HCT116 (cell line): ENCODE data around the gene PACRG. TPM values are rescaled to one million over a fixed set of nuclear protein-coding genes. Genes with fewer than 3 reads are reported as not detected.

Experiments
- ATAC-seq: fragments of 200-7000 bp; cut with Tn5 transposase; 2 replicates; pipeline ENCODE4 v1.9.1; 2020; ENCODE audit warnings: mild to moderate bottlenecking, moderate library complexity
- BruUV-seq: library from RNA; stranded (reverse); fragments of 400-500 nt; replicated peaks from 2 replicates; lab custom pipeline; 2021; lab: Mats Ljungman, UMichigan
- CTCF ChIA-PET: fragments of 300-600 bp; sonication (Branson Sonifier 250); formaldehyde crosslinking; loops from one replicate; lab custom pipeline; 2021; ENCODE audit warnings: antibody characterized with exemption; lab: Charles Lee
- POLR2A ChIA-PET: fragments of 300-600, 350-600 bp; sonication (Branson Sonifier 250); formaldehyde crosslinking; loops from one replicate; lab custom pipeline; 2021; ENCODE audit warnings: antibody characterized with exemption; lab: Charles Lee
- RAD21 ChIA-PET, 2 experiments: fragments of 300-600 bp; sonication (Branson Sonifier 250); formaldehyde crosslinking; loops; one replicate each; lab custom pipeline; 2023; ENCODE audit warnings: low total read pairs in 2 of 2; ENCODE audit not compliant: uncharacterized antibody in 2 of 2, unreplicated experiment in 2 of 2, low non-redundant PET in 1 of 2; lab: Charles Lee
- DNase-seq: peaks from one replicate; pipeline ENCODE4 v3.0.0-alpha.2; 2010; ENCODE audit warnings: low read depth, low spot score
- H2AFZ ChIP-seq: fragments of 200-600 bp; shearing (Covaris generic), sonication (generic); 2 replicates; pipeline ENCODE4 v1.6.1; 2017; ENCODE audit warnings: low read depth, mixed run types, mixed read lengths, antibody characterized with exemption, low read length; ENCODE audit not compliant: poor library complexity, severe bottlenecking
- H3K27ac ChIP-seq: 2 replicates; pipeline ENCODE4 v1.5.1; 2012; ENCODE audit warnings: low read depth, low read length
- H3K27me3 ChIP-seq: fragments of 200-600 bp; sonication (generic); 2 replicates; pipeline ENCODE4 v1.6.1; 2016; ENCODE audit warnings: mixed run types, low read length, mixed read lengths; ENCODE audit not compliant: insufficient read depth
- H3K36me3 ChIP-seq, 2 experiments: fragments of 200-500 bp in 1 of 2; fragments of 200-600 bp in 1 of 2; sonication (Bioruptor generic) in 1 of 2; sonication (generic) in 1 of 2; 2 replicates each; pipeline versions ENCODE4 v1.5.1 to v1.6.1; 2014 to 2016; ENCODE audit warnings: low read length in 2 of 2, inconsistent platforms in 1 of 2, mixed read lengths in 1 of 2, mixed run types in 1 of 2; ENCODE audit not compliant: insufficient read depth in 2 of 2, control insufficient read depth in 1 of 2
- H3K4me1 ChIP-seq, 2 experiments: fragments of 200-600 bp in 1 of 2; sonication (generic) in 1 of 2; 2 replicates each; pipeline versions ENCODE4 v1.5.1 to v1.6.1; 2012 to 2017; ENCODE audit warnings: low read length in 2 of 2, inconsistent platforms in 1 of 2, mild to moderate bottlenecking in 1 of 2, mixed read lengths in 1 of 2, mixed run types in 1 of 2, moderate library complexity in 1 of 2; ENCODE audit not compliant: insufficient read depth in 2 of 2, control insufficient read depth in 1 of 2
- H3K4me2 ChIP-seq: fragments of 200-600 bp; sonication (generic); 2 replicates; pipeline ENCODE4 v1.6.1; 2017; ENCODE audit warnings: mixed run types, low read length, mixed read lengths
- H3K4me3 ChIP-seq, 2 experiments: fragments of 200-600 bp in 1 of 2; sonication (generic) in 1 of 2; replicated peaks in 1 of 2; 2 replicates each; pipeline ENCODE4 v1.5.1; 2011 to 2016; ENCODE audit warnings: low read length in 2 of 2, control low read depth in 1 of 2, low read depth in 1 of 2, mild to moderate bottlenecking in 1 of 2, mixed read lengths in 1 of 2, mixed run types in 1 of 2
- H3K79me2 ChIP-seq: fragments of 200-600 bp; sonication (generic); 2 replicates; pipeline ENCODE4 v1.6.1; 2017; ENCODE audit warnings: mild to moderate bottlenecking, mixed run types, low read length, moderate library complexity, mixed read lengths; ENCODE audit not compliant: insufficient read depth
- H3K9ac ChIP-seq: fragments of 200-600 bp; sonication (generic); 2 replicates; pipeline ENCODE4 v1.6.1; 2016; ENCODE audit warnings: low read length, mixed read lengths
- H3K9me2 ChIP-seq: fragments of 200-600 bp; sonication (generic), shearing (Covaris generic); 2 replicates; pipeline ENCODE4 v1.6.1; 2017; ENCODE audit warnings: mixed run types, mild to moderate bottlenecking, moderate library complexity; ENCODE audit not compliant: insufficient read depth
- H3K9me3 ChIP-seq, 2 experiments: fragments of 200-500 bp in 1 of 2; fragments of 200-600 bp in 1 of 2; sonication (Bioruptor generic) in 1 of 2; sonication (generic) in 1 of 2; 2 replicates each; pipeline ENCODE4 v1.6.1; 2014 to 2017; ENCODE audit warnings: low read length in 2 of 2, mixed read lengths in 2 of 2, inconsistent platforms in 1 of 2, low read depth in 1 of 2, mild to moderate bottlenecking in 1 of 2, mixed run types in 1 of 2, moderate library complexity in 1 of 2; ENCODE audit not compliant: control insufficient read depth in 1 of 2, insufficient read depth in 1 of 2
- H4K20me1 ChIP-seq: fragments of 200-600 bp; sonication (generic), shearing (Covaris generic); 2 replicates; pipeline ENCODE4 v1.6.1; 2017; ENCODE audit warnings: mixed run types, mild to moderate bottlenecking, moderate library complexity; ENCODE audit not compliant: insufficient read depth
- EZH2 ChIP-seq: fragments of 200-600 bp; sonication (generic); IDR thresholded peaks from 2 replicates; pipeline ENCODE4 v1.6.1; 2017; ENCODE audit warnings: antibody characterized with exemption, mixed run types
- FOSL1 ChIP-seq: IDR thresholded peaks from 2 replicates; pipeline ENCODE4 v1.6.1; 2012; ENCODE audit warnings: low read depth
- JUND ChIP-seq: IDR thresholded peaks from 2 replicates; pipeline ENCODE4 v1.6.1; 2012
- RAD21 ChIP-seq: IDR thresholded peaks from 2 replicates; pipeline ENCODE4 v1.6.1; 2012; ENCODE audit warnings: low read depth, mild to moderate bottlenecking
- SIN3A ChIP-seq: IDR thresholded peaks from 2 replicates; pipeline ENCODE4 v1.6.1; 2012; ENCODE audit warnings: low read depth
- SRF ChIP-seq: IDR thresholded peaks from 2 replicates; pipeline ENCODE4 v1.6.1; 2012; ENCODE audit warnings: low read depth
- TCF7L2 ChIP-seq: IDR thresholded peaks from 2 replicates; pipeline ENCODE4 v1.7.0; 2011; ENCODE audit warnings: borderline replicate concordance, inconsistent platforms; ENCODE audit not compliant: insufficient read depth, insufficient read length; ENCODE audit errors: extremely low read depth
- ZNF274 ChIP-seq: fragments of 200-500 bp; sonication (Bioruptor generic); IDR thresholded peaks from 2 replicates; pipeline ENCODE4 v1.6.1; 2014; ENCODE audit warnings: mild to moderate bottlenecking, low read depth, low read length, inconsistent platforms
- intact Hi-C: fragments of 100-400 bp; cut with micrococcal nuclease; formaldehyde crosslinking; loops from 2 replicates; pipeline ENCODE4 v1.10.0; 2022
- total RNA-seq: library from RNA; stranded (reverse); gene quantifications from one replicate; pipeline ENCODE4 v1.2.1, GENCODE V29; 2021; ENCODE audit not compliant: unreplicated experiment
- TF ChIP-seq, protein P1 (sequence below): IDR thresholded peaks from 2 replicates; pipeline ENCODE4 v1.6.1; 2012
- TF ChIP-seq, protein P2 (sequence below): IDR thresholded peaks from 2 replicates; pipeline ENCODE4 v1.6.1; 2012; ENCODE audit warnings: low read depth

Gene PACRG
- total RNA-seq, 1 experiment from 2014 or later: 0.71 TPM

DNA sequence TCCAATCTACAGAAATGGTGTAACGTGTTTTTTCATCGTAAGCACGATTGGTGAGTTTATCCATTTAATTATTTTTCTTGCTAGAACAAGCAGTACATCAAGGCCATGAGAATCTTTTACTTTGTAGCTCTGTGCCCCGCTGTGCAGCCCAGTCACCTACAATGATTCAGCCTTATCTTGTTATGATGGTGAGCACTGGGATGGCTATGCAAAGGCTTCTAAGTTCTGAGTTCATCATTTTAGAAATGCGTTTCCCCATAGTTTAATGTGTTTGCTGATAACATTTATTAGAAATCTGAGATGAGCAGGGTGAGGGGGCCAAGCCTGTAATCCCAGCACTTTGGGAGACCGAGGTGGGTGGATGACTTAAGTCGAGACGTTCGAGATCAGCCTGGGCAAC lies 575.0 kb downstream of the PACRG start:
- no peak overlapping the region for H3K4me2 ChIP-seq
- H3K79me2 ChIP-seq: no peaks in the 10 kb centered on the region
- no peaks in the 10 kb centered on the region for H3K27me3 ChIP-seq
- no TSS peak for BruUV-seq
- intact Hi-C loops: no loop called here
- no peaks in the 10 kb centered on the region for H4K20me1 ChIP-seq
- no peaks in the 10 kb centered on the region for H3K36me3 ChIP-seq
- H3K27ac ChIP-seq: no peak overlapping the region
- H3K9me3 ChIP-seq: peaks cover 0 to 3% of the 10 kb centered on the region in 2 experiments; a peak in 1 of 4 replicates
- ChIA-PET CTCF (no interaction called here), RAD21 (no interaction called here), POLR2A (no interaction called here)
- H2AFZ ChIP-seq: no peak overlapping the region
- ATAC-seq: no peak
- no peak overlapping the region for H3K9ac ChIP-seq
- no peak for DNase-seq
- TF ChIP-seq JUND (no peak), EZH2 (no peak), TCF7L2 (no peak), SRF (no peak), SIN3A (no peak), FOSL1 (no peak)
- H3K4me1 ChIP-seq: no peaks in the 10 kb centered on the region
- no peaks in the 10 kb centered on the region for H3K9me2 ChIP-seq
- no peak overlapping the region for H3K4me3 ChIP-seq

DNA sequence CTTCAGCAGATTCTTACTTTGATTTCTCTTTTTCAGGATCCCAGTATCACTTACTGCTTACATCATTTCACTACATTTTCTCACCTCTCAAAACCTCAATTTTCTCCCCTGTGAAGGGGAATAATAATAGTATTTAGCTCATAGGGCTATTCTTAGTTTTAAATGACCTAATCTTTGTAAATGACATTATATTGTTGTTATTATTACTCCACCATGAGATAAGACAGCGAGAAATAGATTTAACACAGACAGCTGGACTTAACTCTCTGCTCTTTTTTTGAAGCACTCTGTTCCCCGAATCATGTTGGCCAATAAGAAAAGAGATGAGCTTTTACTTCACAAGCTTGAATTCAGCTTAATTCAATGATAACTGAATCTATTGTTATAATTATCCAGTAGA lies 578.2 kb downstream of the PACRG start:
- intact Hi-C loops: no loop called here
- Histone ChIP-seq H3K36me3 (no peaks in the 10 kb centered on the region), H3K9ac (no peak overlapping the region), H3K9me2 (no peaks in the 10 kb centered on the region), H3K27ac (no peak overlapping the region), H3K79me2 (no peaks in the 10 kb centered on the region), H3K4me2 (no peak overlapping the region), H3K27me3 (no peaks in the 10 kb centered on the region), H2AFZ (no peak overlapping the region), H4K20me1 (no peaks in the 10 kb centered on the region), H3K4me3 (no peak overlapping the region), H3K4me1 (no peaks in the 10 kb centered on the region), H3K9me3 (peaks cover 0 to 3% of the 10 kb centered on the region in 2 experiments; a peak in 1 of 4 replicates)
- TF ChIP-seq ZNF274: no peak
- TF ChIP-seq RAD21: no peak
- TF ChIP-seq, protein P1, sequence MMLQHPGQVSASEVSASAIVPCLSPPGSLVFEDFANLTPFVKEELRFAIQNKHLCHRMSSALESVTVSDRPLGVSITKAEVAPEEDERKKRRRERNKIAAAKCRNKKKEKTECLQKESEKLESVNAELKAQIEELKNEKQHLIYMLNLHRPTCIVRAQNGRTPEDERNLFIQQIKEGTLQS: no peak
- TF ChIP-seq, protein P2, sequence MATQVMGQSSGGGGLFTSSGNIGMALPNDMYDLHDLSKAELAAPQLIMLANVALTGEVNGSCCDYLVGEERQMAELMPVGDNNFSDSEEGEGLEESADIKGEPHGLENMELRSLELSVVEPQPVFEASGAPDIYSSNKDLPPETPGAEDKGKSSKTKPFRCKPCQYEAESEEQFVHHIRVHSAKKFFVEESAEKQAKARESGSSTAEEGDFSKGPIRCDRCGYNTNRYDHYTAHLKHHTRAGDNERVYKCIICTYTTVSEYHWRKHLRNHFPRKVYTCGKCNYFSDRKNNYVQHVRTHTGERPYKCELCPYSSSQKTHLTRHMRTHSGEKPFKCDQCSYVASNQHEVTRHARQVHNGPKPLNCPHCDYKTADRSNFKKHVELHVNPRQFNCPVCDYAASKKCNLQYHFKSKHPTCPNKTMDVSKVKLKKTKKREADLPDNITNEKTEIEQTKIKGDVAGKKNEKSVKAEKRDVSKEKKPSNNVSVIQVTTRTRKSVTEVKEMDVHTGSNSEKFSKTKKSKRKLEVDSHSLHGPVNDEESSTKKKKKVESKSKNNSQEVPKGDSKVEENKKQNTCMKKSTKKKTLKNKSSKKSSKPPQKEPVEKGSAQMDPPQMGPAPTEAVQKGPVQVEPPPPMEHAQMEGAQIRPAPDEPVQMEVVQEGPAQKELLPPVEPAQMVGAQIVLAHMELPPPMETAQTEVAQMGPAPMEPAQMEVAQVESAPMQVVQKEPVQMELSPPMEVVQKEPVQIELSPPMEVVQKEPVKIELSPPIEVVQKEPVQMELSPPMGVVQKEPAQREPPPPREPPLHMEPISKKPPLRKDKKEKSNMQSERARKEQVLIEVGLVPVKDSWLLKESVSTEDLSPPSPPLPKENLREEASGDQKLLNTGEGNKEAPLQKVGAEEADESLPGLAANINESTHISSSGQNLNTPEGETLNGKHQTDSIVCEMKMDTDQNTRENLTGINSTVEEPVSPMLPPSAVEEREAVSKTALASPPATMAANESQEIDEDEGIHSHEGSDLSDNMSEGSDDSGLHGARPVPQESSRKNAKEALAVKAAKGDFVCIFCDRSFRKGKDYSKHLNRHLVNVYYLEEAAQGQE: no peak
- no peak for TF ChIP-seq FOSL1
- no TSS peak for BruUV-seq
- CTCF ChIA-PET: no interaction called here
- no peak for DNase-seq
- POLR2A ChIA-PET: no interaction called here
- RAD21 ChIA-PET: no interaction called here
- no peak for ATAC-seq
